ENCODE data around the gene RSPO1.
A peak's percentile ranks its signal among the peaks of the same experiment; 100 is the strongest.
"Not testable (repeated sequence)": the region's sequence is repeated elsewhere in the genome, so short reads cannot be mapped to it uniquely, and the experiment has no call there.

RSPO1 gene

GRCh38 chr1:37634244-37634991 lies at the start of gene RSPO1:
TSS of gene RSPO1 (minus strand) at chr1:37634892. CDS start at chr1:37629661, 5,231 bp downstream.
- no peak for DNase-seq (ENCODE audit: low spot score)

- not testable (repeated sequence) for DNase-seq (ENCODE audit: low spot score)
Observed at GRCh38 chr1:37684182-37684581, 49.5 kb upstream of the RSPO1 start.

GRCh38 chr1:37682334-37682987 lies 47.8 kb upstream of the RSPO1 start:
- peak; percentile 57 for DNase-seq (ENCODE audit: low spot score)

- DNase-seq (ENCODE audit: low spot score), result no peak
Observed at GRCh38 chr1:37680933-37681332, 46.2 kb upstream of the RSPO1 start.

- DNase-seq (ENCODE audit: low spot score), result no peak
Observed at GRCh38 chr1:37677808-37678207, 43.1 kb upstream of the RSPO1 start.

- DNase-seq (ENCODE audit: low spot score), result no peak
Observed at GRCh38 chr1:37677143-37677439, 42.4 kb upstream of the RSPO1 start.

GRCh38 chr1:37676281-37677142 lies 41.8 kb upstream of the RSPO1 start:
- no peak for DNase-seq (ENCODE audit: low spot score)

- DNase-seq (ENCODE audit: low spot score), result no peak
Observed at GRCh38 chr1:37673920-37674319, 39.2 kb upstream of the RSPO1 start.

- no peak for DNase-seq (ENCODE audit: low spot score)
Observed at GRCh38 chr1:37672136-37672870, 37.6 kb upstream of the RSPO1 start.

- DNase-seq (ENCODE audit: low spot score), result no peak
Observed at GRCh38 chr1:37671261-37671660, 36.6 kb upstream of the RSPO1 start.

- DNase-seq (ENCODE audit: low spot score), result no peak
Observed at GRCh38 chr1:37670133-37670532, 35.4 kb upstream of the RSPO1 start.

- DNase-seq (ENCODE audit: low spot score), result no peak
Observed at GRCh38 chr1:37667023-37667671, 32.5 kb upstream of the RSPO1 start.

- DNase-seq (ENCODE audit: low spot score), result no peak
Observed at GRCh38 chr1:37666241-37666867, 31.7 kb upstream of the RSPO1 start.

GRCh38 chr1:37663426-37664000 lies 28.8 kb upstream of the RSPO1 start:
- no peak for DNase-seq (ENCODE audit: low spot score)

- DNase-seq (ENCODE audit: low spot score), result no peak
Observed at GRCh38 chr1:37662031-37662755, 27.5 kb upstream of the RSPO1 start.

GRCh38 chr1:37661401-37661800 lies 26.7 kb upstream of the RSPO1 start:
- DNase-seq (ENCODE audit: low spot score), result no peak

- DNase-seq (ENCODE audit: low spot score), result no peak
Observed at GRCh38 chr1:37660664-37661063, 26.0 kb upstream of the RSPO1 start.

- no peak for DNase-seq (ENCODE audit: low spot score)
Observed at GRCh38 chr1:37658486-37658885, 23.8 kb upstream of the RSPO1 start.

GRCh38 chr1:37657620-37658412 lies 23.1 kb upstream of the RSPO1 start:
- DNase-seq (ENCODE audit: low spot score), result no peak
